Right lobe of liver (tissue), 6 donors: ENCODE measurements around the gene MAPK8. TPM values are rescaled to one million over a fixed set of nuclear protein-coding genes. Genes with fewer than 3 reads are reported as not detected.

Source experiments
- ATAC-seq, 4 donors: fragments of 200-7000 bp; cut with Tn5 transposase; one replicate each; pipeline ENCODE4 v1.9.1; 2020; ENCODE audit warnings: mild to moderate bottlenecking in 4 of 4, moderate library complexity in 4 of 4
- DNase-seq, 3 donors: peaks; one replicate each; pipeline ENCODE4 v3.0.0-alpha.2; 2020
- H3K27ac ChIP-seq, 3 donors: fragments of 200-600 bp; one replicate each; pipeline ENCODE4 v1.8.0; 2022
- H3K27me3 ChIP-seq, 2 donors: fragments of 200-600 bp; one replicate each; pipeline ENCODE4 v1.8.0; 2022
- H3K36me3 ChIP-seq, 4 donors: fragments of 200-600 bp; sonication (generic) in 1 of 4; one replicate each; pipeline versions ENCODE4 v1.5.1 to v1.8.0; 2017 to 2022; ENCODE audit warnings: control low read depth in 1 of 4
- H3K4me1 ChIP-seq, 4 donors: fragments of 200-600 bp; sonication (generic) in 1 of 4; one replicate each; pipeline versions ENCODE4 v1.5.1 to v1.8.0; 2017 to 2022; ENCODE audit warnings: control low read depth in 1 of 4
- H3K4me3 ChIP-seq, 3 donors: fragments of 200-600 bp; one replicate each; pipeline ENCODE4 v1.8.0; 2022
- H3K9me3 ChIP-seq, 4 donors: fragments of 200-600 bp; sonication (generic) in 1 of 4; one replicate each; pipeline versions ENCODE4 v1.5.1 to v1.8.0; 2017 to 2022; ENCODE audit warnings: control low read depth in 1 of 4
- POLR2A ChIP-seq: fragments of 450-650 bp; IDR thresholded peaks from one replicate; pipeline ENCODE4 v1.6.1; 2017; ENCODE audit warnings: antibody characterized with exemption, mild to moderate bottlenecking
- WGBS: methylation state at CpG from one replicate; pipeline ENCODE4 v1.1.6; 2018; ENCODE audit warnings: low coverage, low lambda C conversion rate; ENCODE audit not compliant: insufficient coverage; ENCODE audit errors: missing lambda C conversion rate; 5-methylcytosine and 5-hydroxymethylcytosine counted together
- intact Hi-C, 2 donors: fragments of 100-400 bp; cut with DNase I; formaldehyde crosslinking; loops; one replicate each; pipeline versions ENCODE4 v1.11.2 to v1.14.1; 2022
- total RNA-seq, 6 experiments: library from RNA; depleted of rRNA in 2 of 6; stranded (reverse); fragments of >200 nt in 2 of 6; fragmentation: NEBNext Ultra II Directional in 3 of 6; extraction: Animal tissue kit (Norgen Biotek cat#: 25700) in 3 of 6; gene quantifications; one replicate each; pipeline versions ENCODE4 v1.1.0 to v1.2.4, GENCODE V29; 2016 to 2023
- TF ChIP-seq, protein P1 (sequence below), 4 donors: fragments of 200-600 bp in 3 of 4; fragments of 450-650 bp in 1 of 4; IDR thresholded peaks; one replicate each; pipeline versions ENCODE4 v1.5.1 to v1.8.0; 2016 to 2022; ENCODE audit warnings: antibody characterized with exemption in 4 of 4, mild to moderate bottlenecking in 2 of 4
- donor health status: DM: no; HTN: yes; CAD: no.
- donor health status: DM: no; HTN: no; CAD: no.
- donor health status: DM: no; HTN: no; CAD: no.
- donor health status: DM: no; HTN: yes; CAD: no.
- donor health status: DM: no; HTN: yes; CAD: no.

Gene MAPK8
- total RNA-seq, 6 experiments from 2014 or later = 19.1 to 31.6 (median 27.6) TPM

DNA sequence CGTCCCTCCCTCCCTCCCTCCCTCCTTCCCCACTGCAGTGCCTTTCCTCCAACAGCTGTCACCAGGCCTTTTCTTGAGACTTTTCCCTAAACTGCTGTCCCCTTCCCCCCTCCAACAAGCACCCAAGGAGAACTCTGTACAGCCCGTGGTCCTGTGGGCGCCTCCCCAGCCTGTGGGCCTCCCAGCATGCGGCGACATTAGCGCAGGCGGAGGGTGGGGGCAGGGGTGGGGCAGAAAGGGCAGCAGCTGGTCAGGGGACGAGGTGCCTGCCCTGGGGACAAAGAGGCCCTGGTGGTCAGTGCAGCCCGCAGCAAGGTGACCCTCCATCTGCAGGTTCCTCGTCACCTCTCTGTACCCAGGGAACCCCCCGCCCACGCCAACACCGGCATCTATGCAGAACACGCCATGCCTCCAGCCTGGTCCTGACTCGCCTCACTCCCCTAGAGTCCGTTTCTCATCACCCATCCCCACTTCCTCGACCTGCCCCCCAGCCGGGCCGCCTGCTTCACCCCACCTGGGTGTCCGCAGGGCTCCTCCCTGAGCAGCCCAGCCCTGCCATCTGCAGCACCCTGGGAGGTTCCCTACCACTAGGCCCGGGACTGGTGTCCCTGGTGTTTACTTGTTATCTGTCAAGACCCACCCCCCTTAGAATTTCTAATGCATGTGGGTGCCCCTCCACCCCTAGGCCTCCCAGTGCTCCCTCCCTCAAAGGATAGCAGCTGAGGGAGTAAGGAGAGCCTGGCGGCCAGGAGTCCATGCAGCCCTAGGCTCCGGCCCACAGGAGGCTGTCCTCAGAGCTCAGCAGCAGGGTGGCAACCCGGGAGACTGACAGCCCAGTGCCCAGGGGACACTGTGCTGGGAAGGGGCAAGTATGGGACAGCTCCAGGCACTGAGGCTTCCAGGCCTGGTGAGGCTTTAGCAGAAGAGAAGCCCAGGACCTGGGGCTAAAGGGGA is 150.6 kb downstream of the MAPK8 start:
- WGBS = 68% methylated on average over 12 of the region's 24 CpGs
- Histone ChIP-seq H3K4me1 (no peaks in the 10 kb centered on the region), H3K27me3 (no peaks in the 10 kb centered on the region), H3K36me3 (no peaks in the 10 kb centered on the region), H3K27ac (no peak overlapping the region), H3K4me3 (no peak overlapping the region), H3K9me3 (no peaks in the 10 kb centered on the region)
- ATAC-seq (no peak), DNase-seq (peak in 1 of 3 donors; percentile 39)
- intact Hi-C loops = no loop called here
- TF ChIP-seq, protein P1, sequence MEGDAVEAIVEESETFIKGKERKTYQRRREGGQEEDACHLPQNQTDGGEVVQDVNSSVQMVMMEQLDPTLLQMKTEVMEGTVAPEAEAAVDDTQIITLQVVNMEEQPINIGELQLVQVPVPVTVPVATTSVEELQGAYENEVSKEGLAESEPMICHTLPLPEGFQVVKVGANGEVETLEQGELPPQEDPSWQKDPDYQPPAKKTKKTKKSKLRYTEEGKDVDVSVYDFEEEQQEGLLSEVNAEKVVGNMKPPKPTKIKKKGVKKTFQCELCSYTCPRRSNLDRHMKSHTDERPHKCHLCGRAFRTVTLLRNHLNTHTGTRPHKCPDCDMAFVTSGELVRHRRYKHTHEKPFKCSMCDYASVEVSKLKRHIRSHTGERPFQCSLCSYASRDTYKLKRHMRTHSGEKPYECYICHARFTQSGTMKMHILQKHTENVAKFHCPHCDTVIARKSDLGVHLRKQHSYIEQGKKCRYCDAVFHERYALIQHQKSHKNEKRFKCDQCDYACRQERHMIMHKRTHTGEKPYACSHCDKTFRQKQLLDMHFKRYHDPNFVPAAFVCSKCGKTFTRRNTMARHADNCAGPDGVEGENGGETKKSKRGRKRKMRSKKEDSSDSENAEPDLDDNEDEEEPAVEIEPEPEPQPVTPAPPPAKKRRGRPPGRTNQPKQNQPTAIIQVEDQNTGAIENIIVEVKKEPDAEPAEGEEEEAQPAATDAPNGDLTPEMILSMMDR (IDR thresholded peaks at IDR 0.05) = no peak
- TF ChIP-seq POLR2A = no peak

- no peaks in the 10 kb centered on the region for H3K9me3 ChIP-seq
- WGBS = 100% methylated on average over 2 of the region's 5 CpGs
- no peaks in the 10 kb centered on the region for H3K36me3 ChIP-seq
- intact Hi-C loops = no loop called here
- no peak for TF ChIP-seq POLR2A
- TF ChIP-seq, protein P1 (IDR thresholded peaks at IDR 0.05) = no peak
- no peaks in the 10 kb centered on the region for H3K4me1 ChIP-seq
- ATAC-seq = no peak
- no peak overlapping the region for H3K4me3 ChIP-seq
- H3K27ac ChIP-seq = no peak overlapping the region
- DNase-seq = peak in 1 of 3 donors; percentile 31
- no peaks in the 10 kb centered on the region for H3K27me3 ChIP-seq
Observed at GRCh38 chr10:48457949-48458661, 151.6 kb downstream of the MAPK8 start.

DNA sequence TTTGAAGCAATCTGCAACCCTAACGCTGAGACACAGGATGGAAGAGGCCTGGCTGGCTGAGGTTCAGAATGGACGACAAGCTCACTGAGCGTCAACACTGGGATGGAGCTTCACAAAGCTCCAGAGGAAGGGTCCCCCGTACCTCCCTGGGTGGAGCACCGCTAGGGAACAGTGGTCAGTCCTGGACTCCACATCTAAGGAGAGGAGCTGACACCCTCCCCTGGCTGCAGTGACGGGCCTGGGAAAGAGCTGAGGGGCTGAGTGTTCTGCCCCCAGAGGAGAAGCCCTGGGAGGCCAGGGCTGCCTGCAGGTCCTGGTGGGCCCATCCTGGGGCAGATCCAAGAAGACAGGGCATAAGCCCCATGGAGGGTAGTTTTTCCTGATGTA is 152.2 kb downstream of the MAPK8 start:
- TF ChIP-seq, protein P1 (IDR thresholded peaks at IDR 0.05) = no peak
- no peak for TF ChIP-seq POLR2A
- no peaks in the 10 kb centered on the region for H3K36me3 ChIP-seq
- no peak overlapping the region for H3K4me3 ChIP-seq
- DNase-seq = no peak
- intact Hi-C loops = no loop called here
- no peaks in the 10 kb centered on the region for H3K9me3 ChIP-seq
- no peaks in the 10 kb centered on the region for H3K27me3 ChIP-seq
- ATAC-seq = no peak
- WGBS = 69% methylated on average over 5 of the region's 6 CpGs
- no peak overlapping the region for H3K27ac ChIP-seq
- H3K4me1 ChIP-seq = no peaks in the 10 kb centered on the region

GRCh38 chr10:48459270-48460150 is 153.0 kb downstream of the MAPK8 start:
- no peak overlapping the region for H3K27ac ChIP-seq
- H3K4me1 ChIP-seq = no peaks in the 10 kb centered on the region
- peak in 1 of 3 donors; percentile 41 for DNase-seq
- no peaks in the 10 kb centered on the region for H3K9me3 ChIP-seq
- H3K27me3 ChIP-seq = no peaks in the 10 kb centered on the region
- intact Hi-C loops = no loop called here
- 73% methylated on average over 3 of the region's 23 CpGs for WGBS
- no peak overlapping the region for H3K4me3 ChIP-seq
- ATAC-seq = no peak
- no peak for TF ChIP-seq POLR2A
- H3K36me3 ChIP-seq = no peaks in the 10 kb centered on the region
